ENCODE data around the gene ADNP2.

DNA sequence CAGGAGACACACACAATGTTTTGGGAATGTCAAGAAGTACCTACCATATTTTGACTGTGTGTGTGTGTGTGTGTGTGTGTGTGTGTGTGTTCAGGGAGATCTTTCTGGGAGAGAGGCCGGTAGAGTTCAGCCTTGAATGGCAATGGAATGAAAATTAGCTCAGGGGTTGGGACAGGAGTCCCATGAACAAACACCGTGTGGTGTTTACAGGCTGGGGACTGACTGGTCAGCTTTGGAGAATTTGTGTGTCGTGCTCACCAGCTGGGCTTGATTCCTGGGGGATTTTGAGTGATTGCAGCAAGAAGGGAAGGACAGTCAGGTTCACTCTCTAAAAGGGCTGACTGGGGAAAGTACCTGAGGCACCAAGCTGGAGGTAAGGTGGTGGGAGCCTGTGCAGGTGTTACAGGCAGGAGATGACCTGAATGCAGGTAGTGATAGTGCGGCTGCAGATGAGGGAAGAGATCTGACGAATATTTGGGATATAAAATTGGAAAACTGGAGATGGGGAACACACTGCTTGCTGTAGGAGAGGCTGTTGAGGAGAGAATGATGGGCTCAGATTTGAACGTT is 2.5 kb upstream of the ADNP2 start:
- TF ChIP-seq, protein P1, sequence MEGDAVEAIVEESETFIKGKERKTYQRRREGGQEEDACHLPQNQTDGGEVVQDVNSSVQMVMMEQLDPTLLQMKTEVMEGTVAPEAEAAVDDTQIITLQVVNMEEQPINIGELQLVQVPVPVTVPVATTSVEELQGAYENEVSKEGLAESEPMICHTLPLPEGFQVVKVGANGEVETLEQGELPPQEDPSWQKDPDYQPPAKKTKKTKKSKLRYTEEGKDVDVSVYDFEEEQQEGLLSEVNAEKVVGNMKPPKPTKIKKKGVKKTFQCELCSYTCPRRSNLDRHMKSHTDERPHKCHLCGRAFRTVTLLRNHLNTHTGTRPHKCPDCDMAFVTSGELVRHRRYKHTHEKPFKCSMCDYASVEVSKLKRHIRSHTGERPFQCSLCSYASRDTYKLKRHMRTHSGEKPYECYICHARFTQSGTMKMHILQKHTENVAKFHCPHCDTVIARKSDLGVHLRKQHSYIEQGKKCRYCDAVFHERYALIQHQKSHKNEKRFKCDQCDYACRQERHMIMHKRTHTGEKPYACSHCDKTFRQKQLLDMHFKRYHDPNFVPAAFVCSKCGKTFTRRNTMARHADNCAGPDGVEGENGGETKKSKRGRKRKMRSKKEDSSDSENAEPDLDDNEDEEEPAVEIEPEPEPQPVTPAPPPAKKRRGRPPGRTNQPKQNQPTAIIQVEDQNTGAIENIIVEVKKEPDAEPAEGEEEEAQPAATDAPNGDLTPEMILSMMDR (IDR thresholded peaks at IDR 0.05), result no peak
- no peak for TF ChIP-seq POLR2A (IDR thresholded peaks at IDR 0.05)
